Limb (tissue), 2 donors: Measurements from ENCODE around the gene TECTB.

ENCODE experiments used
- DNase-seq, 2 donors: peaks; one replicate each; pipeline ENCODE4 v3.0.0-alpha.2; 2016; ENCODE audit errors: extremely low spot score in 2 of 2

The TECTB gene

DNA sequence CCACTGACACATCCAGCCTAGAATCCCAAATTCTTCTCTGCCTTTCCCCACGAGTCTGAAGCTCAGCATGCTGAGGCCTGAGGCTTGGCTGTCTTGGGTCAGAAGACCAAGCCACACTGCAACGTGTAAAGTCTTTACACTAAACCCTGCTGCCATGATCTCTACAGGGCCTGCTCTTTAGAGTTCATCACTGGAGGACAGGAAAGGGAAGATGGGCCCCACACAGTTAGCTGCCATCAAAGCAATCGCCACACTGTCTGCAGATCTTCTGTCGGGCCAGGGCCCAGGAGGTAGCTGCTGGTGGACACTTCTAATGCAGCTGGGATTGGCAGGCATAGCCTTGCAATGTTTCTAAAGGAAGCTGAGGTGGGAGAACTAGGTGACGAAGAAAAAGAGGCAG is 8.4 kb upstream of the TECTB start:
- DNase-seq, result no peak

- no peak for DNase-seq
Measured at GRCh38 chr10:112275512-112276245, 7.5 kb upstream of the TECTB start.

GRCh38 chr10:112278871-112279270 is 4.3 kb upstream of the TECTB start:
- DNase-seq, result no peak

- no peak for DNase-seq
Measured at GRCh38 chr10:112279433-112279832, 3.8 kb upstream of the TECTB start.

DNA sequence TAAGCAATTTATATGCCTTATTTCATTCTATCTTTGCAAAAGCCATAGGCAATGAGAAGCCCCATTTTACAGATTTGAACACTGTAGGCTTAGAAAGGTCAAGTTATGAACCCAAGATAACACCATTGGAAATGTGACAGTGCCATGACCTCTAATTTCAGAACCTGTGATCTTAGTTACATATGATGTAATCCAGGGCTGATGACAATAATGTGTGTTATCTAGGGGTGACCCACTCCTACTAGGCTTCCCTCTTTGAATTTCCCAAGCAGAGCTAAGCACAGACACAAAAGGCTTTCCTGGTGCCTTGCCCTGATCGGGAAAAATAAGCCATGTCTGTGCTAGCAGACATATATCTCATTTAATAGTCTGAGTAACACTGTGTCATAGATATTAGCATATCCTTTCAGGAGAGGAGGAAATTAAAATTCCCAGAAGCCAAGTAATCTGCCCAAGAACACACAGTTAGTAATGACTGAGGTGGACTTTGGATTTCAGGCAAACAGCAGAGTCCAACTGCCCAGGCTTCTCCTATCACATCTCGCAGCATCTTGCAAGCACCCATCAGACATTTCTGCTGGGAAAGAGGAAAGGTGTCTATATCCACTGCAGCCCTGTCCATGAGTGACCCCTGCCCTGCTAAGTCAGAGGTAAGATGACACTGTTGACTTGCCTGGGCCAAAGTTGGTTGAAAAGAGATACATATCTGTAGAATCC is 2.8 kb upstream of the TECTB start:
- DNase-seq, result no peak

DNA sequence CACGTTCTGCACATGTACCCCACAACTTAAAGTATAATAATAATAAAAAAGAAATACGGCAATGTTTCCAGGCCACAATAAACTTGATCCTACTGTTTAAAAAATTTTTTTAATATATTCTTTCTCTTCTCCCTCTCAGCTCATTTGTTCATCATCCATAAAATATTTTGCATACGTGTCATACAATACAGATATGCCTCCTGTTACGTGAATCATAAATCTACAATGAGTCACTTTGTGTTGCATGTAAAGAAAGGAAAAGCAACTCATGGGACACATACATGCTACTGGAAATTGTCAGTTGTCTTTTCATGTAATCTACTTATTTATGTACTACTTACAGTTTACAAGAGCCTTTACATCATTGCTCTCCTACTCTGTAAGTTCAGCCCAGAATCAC is 1.1 kb upstream of the TECTB start:
- no peak for DNase-seq

DNA sequence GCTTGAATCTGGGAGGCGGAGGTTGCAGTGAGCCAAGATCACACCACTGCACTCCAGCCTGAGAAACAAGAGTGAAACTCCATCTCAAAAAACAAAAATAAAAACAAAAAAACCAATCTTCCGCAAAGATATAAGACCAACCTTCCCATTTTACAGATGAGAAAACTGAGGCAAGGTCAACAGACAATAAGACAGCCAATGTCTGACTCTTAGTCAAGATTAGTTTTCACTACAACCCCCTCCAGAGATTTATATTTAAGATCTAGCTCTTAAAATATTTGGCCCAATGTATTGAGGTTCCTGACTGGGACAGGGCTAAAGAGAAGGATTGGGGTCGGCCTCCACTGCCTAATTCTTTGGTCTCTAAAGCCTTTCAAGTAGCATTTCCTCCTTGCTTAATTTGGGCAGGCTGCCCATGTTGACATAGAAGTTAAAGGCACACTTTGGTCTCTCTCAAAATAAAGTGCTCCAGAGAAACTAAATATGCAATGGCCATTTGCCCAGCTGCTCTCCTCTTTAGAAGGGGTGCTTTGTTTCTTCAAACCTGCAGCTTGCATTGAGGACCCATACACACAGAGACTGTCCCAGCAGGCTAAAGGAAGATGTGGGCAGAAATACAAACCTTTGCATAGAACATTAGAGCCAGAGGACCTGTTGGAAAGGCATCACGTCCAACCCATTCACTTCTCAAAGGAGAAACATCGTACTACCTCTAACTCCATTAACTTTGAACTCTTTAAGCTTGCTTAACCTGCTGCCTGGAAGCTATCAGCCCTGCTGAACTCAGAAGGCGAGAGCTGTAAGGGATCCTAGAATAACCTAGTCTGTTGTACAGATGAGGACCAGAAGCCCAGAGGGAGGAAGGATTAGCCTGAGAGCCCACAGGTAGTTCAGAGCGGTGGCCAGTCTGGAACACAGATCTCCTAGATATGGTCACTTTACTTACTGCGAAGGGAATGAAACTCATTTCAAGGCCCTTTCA is 3.9 kb downstream of the TECTB start:
- no peak for DNase-seq

DNA sequence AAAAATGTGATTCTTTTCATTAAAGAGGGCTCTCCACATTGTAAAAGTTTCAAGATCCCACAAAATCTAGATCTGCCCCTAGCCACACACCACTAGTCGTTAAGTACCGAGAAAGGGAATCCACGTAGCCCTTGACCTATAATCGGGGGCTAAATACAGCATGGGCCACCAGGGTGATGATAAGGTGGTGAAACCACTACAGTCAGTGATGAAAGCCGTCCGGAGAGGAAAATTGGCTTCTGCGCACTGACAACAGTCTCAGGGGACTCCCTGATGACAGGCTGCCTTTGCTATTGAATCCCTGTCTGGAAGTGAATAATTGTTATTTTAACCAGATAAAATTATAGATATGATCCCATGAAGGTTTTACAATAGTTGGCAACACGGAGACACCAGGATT is 4.6 kb downstream of the TECTB start:
- no peak for DNase-seq

- no peak for DNase-seq
Measured at GRCh38 chr10:112288486-112288885, 5.3 kb downstream of the TECTB start.

DNA sequence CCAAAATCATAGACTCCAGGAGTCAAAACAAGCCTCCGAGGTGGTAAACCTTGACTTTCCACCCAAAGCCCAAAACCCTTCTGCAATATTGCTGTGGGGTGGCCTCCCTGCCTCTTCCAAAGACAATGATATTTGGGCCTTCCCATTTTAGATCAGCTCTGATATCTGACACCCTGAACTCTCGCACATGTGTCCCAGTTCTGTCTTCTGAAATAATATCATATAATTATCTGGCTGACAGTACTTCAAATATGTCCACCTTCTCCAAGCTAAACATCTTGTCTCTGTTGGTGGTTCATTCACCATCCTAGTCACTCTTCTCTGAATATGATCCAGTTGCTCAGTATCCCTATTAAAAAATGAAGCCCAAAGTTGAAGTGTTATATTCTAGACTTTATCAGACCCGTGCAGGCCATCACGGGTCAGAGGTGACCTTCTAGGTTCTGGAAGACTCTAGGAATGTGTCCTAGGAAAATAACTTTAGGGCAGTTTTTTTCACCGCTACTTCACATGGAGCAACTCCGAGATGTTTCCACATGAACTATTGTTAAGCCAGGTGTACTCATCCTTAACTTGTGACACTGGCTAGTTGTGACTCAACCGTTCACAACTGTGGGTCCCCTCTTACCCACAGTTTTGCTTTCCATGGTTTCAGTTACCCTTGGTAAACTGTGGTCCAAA is 6.3 kb downstream of the TECTB start:
- DNase-seq, result no peak

GRCh38 chr10:112290054-112290373 is 6.8 kb downstream of the TECTB start:
- DNase-seq, result no peak

- no peak for DNase-seq
Measured at GRCh38 chr10:112294169-112294568, 11.0 kb downstream of the TECTB start.

GRCh38 chr10:112295853-112296830 is 12.9 kb downstream of the TECTB start:
- DNase-seq, result no peak

GRCh38 chr10:112296908-112297331 is 13.7 kb downstream of the TECTB start:
- no peak for DNase-seq

- DNase-seq, result no peak
Measured at GRCh38 chr10:112298581-112298980, 15.4 kb downstream of the TECTB start.

DNA sequence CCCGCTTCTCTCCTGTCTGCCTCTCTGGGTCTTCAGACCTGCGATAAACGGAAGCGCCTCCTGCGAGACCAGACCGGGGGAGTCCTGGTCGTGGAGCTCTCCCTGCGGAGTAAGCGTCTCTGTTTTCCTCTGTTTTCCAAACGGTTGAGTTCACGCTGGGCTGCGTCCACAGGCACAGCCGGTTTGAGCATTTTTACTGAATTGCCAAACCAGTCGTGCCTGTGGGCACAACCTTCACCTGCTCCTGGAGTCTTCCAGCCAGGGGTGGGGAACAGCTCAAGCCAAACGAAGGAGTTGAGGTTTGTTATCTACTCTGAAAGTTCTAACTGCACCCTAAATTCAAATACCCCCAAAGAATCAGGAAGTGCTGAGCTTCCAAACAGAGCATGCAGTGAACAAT is 16.3 kb downstream of the TECTB start:
- DNase-seq, result no peak

DNA sequence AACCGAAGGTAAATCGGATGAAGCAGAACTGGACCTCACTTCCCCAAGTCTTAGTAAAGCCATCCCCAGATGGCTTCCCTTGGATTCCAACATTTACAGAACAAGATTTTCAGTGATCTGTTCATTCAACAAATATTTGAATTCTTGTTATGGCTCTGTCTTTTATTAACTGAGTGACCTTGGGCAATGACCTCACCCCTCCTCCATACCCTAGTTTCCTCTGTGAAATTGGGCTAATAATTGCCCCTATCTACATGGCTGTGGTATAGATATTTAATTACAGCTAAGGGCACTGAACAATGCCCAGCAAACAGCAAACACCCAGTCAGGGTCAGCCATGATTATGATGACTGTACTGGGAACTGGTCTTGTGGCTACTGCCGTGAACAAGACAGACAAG is 19.1 kb downstream of the TECTB start:
- no peak for DNase-seq

DNA sequence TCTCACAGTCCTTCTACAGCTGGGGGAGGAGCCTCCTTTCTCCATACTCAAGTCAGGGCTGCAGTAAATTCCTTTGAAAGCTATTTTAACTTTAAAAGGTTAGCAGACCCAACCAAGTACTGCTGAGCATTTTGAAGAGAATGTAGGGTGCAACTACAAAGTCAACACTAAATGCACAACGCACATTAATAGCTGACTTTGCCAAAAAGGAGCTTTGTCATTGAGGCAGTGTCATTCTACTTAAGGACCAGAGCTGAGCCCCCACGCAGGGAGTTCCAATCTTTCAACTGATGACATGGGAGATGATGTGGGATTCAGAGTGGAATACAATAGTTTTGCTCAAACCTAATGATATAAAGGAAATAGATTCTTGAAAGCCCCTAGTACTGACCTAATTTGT is 20.3 kb downstream of the TECTB start:
- no peak for DNase-seq

DNA sequence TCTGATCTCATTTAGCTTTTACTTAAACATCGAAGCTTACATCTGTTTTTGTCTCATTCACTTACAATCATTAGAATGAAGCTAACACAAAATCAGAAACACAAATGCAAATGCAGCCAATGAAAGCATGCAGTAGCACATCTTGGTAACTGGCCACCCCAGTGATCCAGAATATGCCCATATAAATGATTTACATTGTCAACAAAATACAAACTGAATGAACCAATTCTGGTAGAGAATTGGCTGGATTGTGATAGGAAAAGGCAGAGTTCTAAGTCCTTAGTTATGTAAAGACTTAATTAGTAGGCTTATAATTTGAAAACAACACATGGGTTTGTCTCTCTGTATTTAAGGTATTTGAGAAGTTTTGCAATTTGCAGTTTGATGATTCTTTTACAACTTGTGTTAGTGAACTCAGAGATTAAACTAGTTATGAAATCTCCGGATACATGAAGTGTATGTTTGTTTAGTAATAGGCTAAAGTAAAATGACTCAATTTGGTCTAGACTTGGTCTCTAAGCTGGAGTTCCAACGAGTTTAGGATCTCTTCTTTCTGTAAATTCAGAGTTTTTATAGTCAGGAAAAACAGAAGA is 21.2 kb downstream of the TECTB start:
- DNase-seq, result no peak
